ENCODE data around the gene LNX1. TPM values are rescaled to one million over a fixed set of nuclear protein-coding genes. Genes with fewer than 3 reads are reported as not detected.

Gene LNX1
- total RNA-seq, 2 donors from 2014 or later = 4.5 to 8.9 TPM

DNA sequence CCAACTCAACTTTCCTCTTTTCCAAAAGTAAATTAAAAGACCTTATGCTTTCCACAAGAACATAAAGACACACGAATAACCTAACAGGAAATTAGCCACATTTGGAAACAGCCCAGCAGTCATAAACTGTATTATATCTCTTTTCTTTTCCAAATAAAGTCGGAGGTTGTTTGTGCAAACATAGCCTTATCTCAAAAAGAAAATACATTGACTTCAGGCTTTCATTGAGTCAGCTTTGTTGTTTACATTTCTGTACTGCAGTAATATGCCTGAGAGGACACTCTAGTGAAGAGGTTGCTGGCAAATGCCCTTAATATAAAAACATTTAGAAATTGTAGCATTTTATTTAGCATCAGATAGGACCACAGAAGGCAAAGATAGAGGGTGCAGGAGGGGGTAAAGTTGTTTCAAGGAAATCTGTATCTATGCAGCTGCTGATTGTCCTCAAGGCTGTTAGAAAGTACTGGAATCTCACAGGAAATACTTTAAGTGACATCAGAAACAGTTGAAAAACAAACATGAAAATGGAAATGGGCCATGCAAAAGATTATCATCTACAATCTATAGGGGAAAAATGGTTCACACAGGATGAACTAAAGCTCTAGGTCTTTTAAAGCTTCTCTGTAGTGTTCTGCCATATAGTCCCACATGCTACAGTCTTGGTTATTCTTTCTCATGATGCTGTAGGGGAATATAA lies 14.5 kb downstream of the LNX1 start:
- H3K4me3 ChIP-seq = no peak overlapping the region
- no peaks in the 10 kb centered on the region for H3K9me3 ChIP-seq
- no peaks in the 10 kb centered on the region for H3K27me3 ChIP-seq
- no peaks in the 10 kb centered on the region for H3K4me1 ChIP-seq
- TF ChIP-seq CTCF (IDR thresholded peaks at IDR 0.05) = no peak
- DNase-seq (ENCODE audit: low spot score) = no peak
- no peak overlapping the region for H3K27ac ChIP-seq
- H3K36me3 ChIP-seq = no peaks in the 10 kb centered on the region

DNA sequence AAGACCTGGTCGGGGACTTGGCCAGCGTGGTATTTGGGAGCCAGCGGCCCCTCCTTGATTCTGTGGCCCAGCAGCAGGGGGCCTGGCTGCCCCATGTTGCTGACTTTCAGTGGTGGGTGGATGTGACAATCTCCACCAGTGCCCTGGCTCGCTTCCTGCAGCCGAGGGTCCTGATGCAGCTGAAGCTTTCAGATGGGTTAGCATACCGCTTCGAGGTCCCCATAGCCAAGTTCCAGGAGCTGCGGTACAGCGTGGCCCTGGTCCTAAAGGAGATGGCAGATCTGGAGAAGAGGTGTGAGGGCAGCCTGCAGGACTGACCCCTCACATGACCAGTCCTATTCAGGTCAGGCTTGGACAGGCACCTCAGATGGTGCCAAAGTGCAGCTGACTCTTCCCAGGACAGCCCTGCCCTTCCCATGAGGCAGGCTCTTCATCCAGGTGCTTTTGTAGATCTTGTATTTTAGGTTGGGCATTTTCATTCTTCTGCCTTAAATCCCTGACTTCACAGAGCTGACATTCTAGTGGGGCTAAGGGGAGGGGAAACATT lies 15.1 kb downstream of the LNX1 start:
- TF ChIP-seq CTCF (IDR thresholded peaks at IDR 0.05) = no peak
- DNase-seq (ENCODE audit: low spot score) = no peak
- Histone ChIP-seq H3K27ac (no peak overlapping the region), H3K9me3 (no peaks in the 10 kb centered on the region), H3K36me3 (no peaks in the 10 kb centered on the region), H3K27me3 (no peaks in the 10 kb centered on the region), H3K4me1 (no peaks in the 10 kb centered on the region), H3K4me3 (no peak overlapping the region)

DNA sequence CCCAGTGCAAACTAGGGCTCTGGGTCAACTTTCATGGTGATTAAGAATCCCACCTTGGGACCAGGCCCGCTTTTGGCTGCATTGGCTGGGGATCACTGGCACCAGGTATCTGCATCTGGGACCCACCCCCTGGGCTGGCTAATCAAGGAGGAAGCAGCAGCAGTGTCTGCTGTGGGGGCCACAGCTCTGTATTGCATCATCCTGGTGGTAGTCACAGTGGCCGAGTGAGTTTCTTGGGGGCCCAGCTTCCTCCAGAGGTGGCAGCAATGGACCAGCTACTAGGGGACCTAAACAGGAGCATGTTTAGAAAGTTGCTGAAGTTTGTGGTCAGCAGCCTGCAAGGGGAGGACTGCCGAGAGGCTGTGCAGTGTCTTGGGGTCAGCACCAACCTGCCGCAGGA lies 15.7 kb downstream of the LNX1 start:
- no peak for DNase-seq (ENCODE audit: low spot score)
- no peak overlapping the region for H3K27ac ChIP-seq
- no peaks in the 10 kb centered on the region for H3K9me3 ChIP-seq

GRCh38 chr4:53574528-53574927 lies 16.8 kb downstream of the LNX1 start:
- no peak overlapping the region for H3K4me3 ChIP-seq
- no peaks in the 10 kb centered on the region for H3K36me3 ChIP-seq
- no peaks in the 10 kb centered on the region for H3K4me1 ChIP-seq
- DNase-seq (ENCODE audit: low spot score) = no peak
- TF ChIP-seq CTCF (IDR thresholded peaks at IDR 0.05) = no peak
- H3K9me3 ChIP-seq = no peaks in the 10 kb centered on the region
- no peak overlapping the region for H3K27ac ChIP-seq
- no peaks in the 10 kb centered on the region for H3K27me3 ChIP-seq

More for the DNA sequence above, 15.7 kb downstream of the LNX1 start:
- Histone ChIP-seq H3K36me3 (no peaks in the 10 kb centered on the region), H3K27me3 (no peaks in the 10 kb centered on the region), H3K4me1 (no peaks in the 10 kb centered on the region), H3K4me3 (no peak overlapping the region)
- no peak for TF ChIP-seq CTCF (IDR thresholded peaks at IDR 0.05)

GRCh38 chr4:53573696-53574095 lies 17.6 kb downstream of the LNX1 start:
- H3K4me3 ChIP-seq = no peak overlapping the region
- DNase-seq (ENCODE audit: low spot score) = no peak
- TF ChIP-seq CTCF (IDR thresholded peaks at IDR 0.05) = no peak
- no peak overlapping the region for H3K27ac ChIP-seq
- H3K9me3 ChIP-seq = no peaks in the 10 kb centered on the region
- H3K27me3 ChIP-seq = no peaks in the 10 kb centered on the region
- no peaks in the 10 kb centered on the region for H3K36me3 ChIP-seq
- H3K4me1 ChIP-seq = no peaks in the 10 kb centered on the region

DNA sequence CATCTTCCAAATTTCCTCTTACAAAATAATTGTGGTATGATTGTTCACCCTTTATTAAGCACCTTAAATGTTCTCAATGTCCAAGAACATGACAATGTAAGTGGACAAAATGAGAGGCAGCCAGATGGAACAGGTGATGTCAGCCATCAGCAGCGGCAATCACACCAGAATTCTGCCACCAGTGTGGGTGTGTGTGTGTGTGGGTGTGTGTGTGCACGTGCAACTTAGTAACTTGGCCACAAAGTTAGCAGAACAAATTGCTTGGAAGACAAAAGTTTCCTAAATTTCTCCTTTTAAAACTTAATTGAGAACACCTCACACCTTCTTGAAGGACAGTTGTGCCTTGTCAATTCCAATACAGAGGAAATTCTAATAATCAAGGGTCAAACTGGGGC lies 18.7 kb downstream of the LNX1 start:
- no peaks in the 10 kb centered on the region for H3K27me3 ChIP-seq
- H3K4me3 ChIP-seq = no peak overlapping the region
- H3K4me1 ChIP-seq = no peaks in the 10 kb centered on the region
- H3K9me3 ChIP-seq = no peaks in the 10 kb centered on the region
- no peaks in the 10 kb centered on the region for H3K36me3 ChIP-seq
- DNase-seq (ENCODE audit: low spot score) = no peak
- no peak for TF ChIP-seq CTCF (IDR thresholded peaks at IDR 0.05)
- no peak overlapping the region for H3K27ac ChIP-seq
